DOHH2 (cell line): ENCODE results near the gene GIPC1.
"Not testable (repeated sequence)": the region's sequence is repeated elsewhere in the genome, so short reads cannot be mapped to it uniquely, and the experiment has no call there.

Experiments
- H3F3A ChIP-seq: fragments of 200-600 bp; sonication (generic), shearing (Covaris generic); 2 replicates; pipeline ENCODE4 v1.6.0; 2016; ENCODE audit warnings: antibody characterized with exemption, mild to moderate bottlenecking; ENCODE audit not compliant: control insufficient read depth, insufficient read depth
- H3K27ac ChIP-seq: fragments of 200-600 bp; sonication (generic); 2 replicates; pipeline ENCODE4 v1.5.1; 2014; ENCODE audit warnings: low read depth, mild to moderate bottlenecking, low read length, moderate library complexity
- H3K27me3 ChIP-seq: fragments of 200-600 bp; sonication (generic); 2 replicates; pipeline ENCODE4 v1.6.1; 2014; ENCODE audit warnings: mild to moderate bottlenecking, low read length, mixed read lengths; ENCODE audit not compliant: control insufficient read depth
- H3K36me3 ChIP-seq: fragments of 200-600 bp; sonication (generic); 2 replicates; pipeline ENCODE4 v1.6.1; 2014; ENCODE audit warnings: mild to moderate bottlenecking, low read length, moderate library complexity, mixed read lengths; ENCODE audit not compliant: control insufficient read depth
- H3K4me1 ChIP-seq: fragments of 200-600 bp; sonication (generic); 2 replicates; pipeline ENCODE4 v1.6.1; 2014; ENCODE audit warnings: mild to moderate bottlenecking, low read length, mixed read lengths; ENCODE audit not compliant: control insufficient read depth
- H3K4me2 ChIP-seq: fragments of 200-600 bp; sonication (generic); 2 replicates; pipeline ENCODE4 v1.6.0; 2014; ENCODE audit warnings: mild to moderate bottlenecking, low read length, moderate library complexity
- H3K4me3 ChIP-seq: fragments of 200-600 bp; sonication (generic); 2 replicates; pipeline ENCODE4 v1.5.1; 2014; ENCODE audit warnings: mild to moderate bottlenecking, low read length, mixed read lengths
- H3K79me2 ChIP-seq: fragments of 200-600 bp; sonication (generic); 2 replicates; pipeline ENCODE4 v1.6.1; 2014; ENCODE audit warnings: mild to moderate bottlenecking, low read length, mixed read lengths; ENCODE audit not compliant: control insufficient read depth
- H3K9me2 ChIP-seq: fragments of 200-600 bp; sonication (generic); replicated peaks from 2 replicates; pipeline ENCODE4 v1.6.1; 2014; ENCODE audit warnings: mild to moderate bottlenecking, low read length, mixed read lengths; ENCODE audit not compliant: control insufficient read depth
- H3K9me3 ChIP-seq: fragments of 200-600 bp; sonication (generic); 2 replicates; pipeline ENCODE4 v1.6.1; 2014; ENCODE audit warnings: antibody characterized with exemption, low read length, mixed read lengths; ENCODE audit not compliant: control insufficient read depth, insufficient read depth
- H4K20me1 ChIP-seq: fragments of 200-600 bp; sonication (generic); 2 replicates; pipeline ENCODE4 v1.6.0; 2014; ENCODE audit warnings: low read depth, mild to moderate bottlenecking, antibody characterized with exemption, low read length, moderate library complexity; ENCODE audit not compliant: control insufficient read depth, insufficient read depth
- EZH2phosphoT487 ChIP-seq: fragments of 200-600 bp; sonication (generic); IDR thresholded peaks from 2 replicates; pipeline ENCODE4 v1.6.1; 2017; ENCODE audit warnings: borderline replicate concordance, mild to moderate bottlenecking, antibody characterized with exemption, low read length, moderate library complexity, mixed read lengths
- TF ChIP-seq, protein P1 (sequence below): fragments of 200-600 bp; sonication (generic); IDR thresholded peaks from one replicate; pipeline ENCODE4 v1.5.1; 2014; ENCODE audit warnings: antibody characterized with exemption, mild to moderate bottlenecking, low read depth, low read length; ENCODE audit not compliant: poor library complexity, severe bottlenecking

The GIPC1 gene

DNA sequence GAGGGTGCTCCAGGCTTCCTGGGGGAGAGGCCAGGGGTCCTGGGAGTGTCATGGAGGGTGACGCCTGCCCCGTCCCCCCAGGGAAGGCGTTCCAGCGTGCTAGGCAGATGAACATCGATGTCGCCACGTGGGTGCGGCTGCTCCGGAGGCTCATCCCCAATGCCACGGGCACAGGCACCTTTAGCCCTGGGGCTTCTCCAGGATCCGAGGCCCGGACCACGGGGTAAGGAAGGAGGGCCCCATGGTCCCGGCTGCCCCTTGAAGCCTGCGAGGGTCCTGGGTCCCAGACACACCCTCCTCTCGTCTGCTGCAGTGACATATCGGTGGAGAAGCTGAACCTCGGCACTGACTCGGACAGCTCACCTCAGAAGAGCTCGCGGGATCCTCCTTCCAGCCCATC is 32.2 kb downstream of the GIPC1 start:
- Histone ChIP-seq H3F3A (no peaks in the 10 kb centered on the region), H4K20me1 (no peaks in the 10 kb centered on the region), H3K27me3 (no peaks in the 10 kb centered on the region), H3K36me3 (peaks cover 43% of the 10 kb centered on the region), H3K27ac (no peak overlapping the region), H3K4me2 (no peak overlapping the region), H3K9me3 (no peaks in the 10 kb centered on the region), H3K9me2 (no peaks in the 10 kb centered on the region), H3K79me2 (no peaks in the 10 kb centered on the region), H3K4me3 (no peak overlapping the region), H3K4me1 (no peaks in the 10 kb centered on the region)
- no peak for TF ChIP-seq EZH2phosphoT487
- TF ChIP-seq, protein P1, sequence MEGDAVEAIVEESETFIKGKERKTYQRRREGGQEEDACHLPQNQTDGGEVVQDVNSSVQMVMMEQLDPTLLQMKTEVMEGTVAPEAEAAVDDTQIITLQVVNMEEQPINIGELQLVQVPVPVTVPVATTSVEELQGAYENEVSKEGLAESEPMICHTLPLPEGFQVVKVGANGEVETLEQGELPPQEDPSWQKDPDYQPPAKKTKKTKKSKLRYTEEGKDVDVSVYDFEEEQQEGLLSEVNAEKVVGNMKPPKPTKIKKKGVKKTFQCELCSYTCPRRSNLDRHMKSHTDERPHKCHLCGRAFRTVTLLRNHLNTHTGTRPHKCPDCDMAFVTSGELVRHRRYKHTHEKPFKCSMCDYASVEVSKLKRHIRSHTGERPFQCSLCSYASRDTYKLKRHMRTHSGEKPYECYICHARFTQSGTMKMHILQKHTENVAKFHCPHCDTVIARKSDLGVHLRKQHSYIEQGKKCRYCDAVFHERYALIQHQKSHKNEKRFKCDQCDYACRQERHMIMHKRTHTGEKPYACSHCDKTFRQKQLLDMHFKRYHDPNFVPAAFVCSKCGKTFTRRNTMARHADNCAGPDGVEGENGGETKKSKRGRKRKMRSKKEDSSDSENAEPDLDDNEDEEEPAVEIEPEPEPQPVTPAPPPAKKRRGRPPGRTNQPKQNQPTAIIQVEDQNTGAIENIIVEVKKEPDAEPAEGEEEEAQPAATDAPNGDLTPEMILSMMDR = no peak

DNA sequence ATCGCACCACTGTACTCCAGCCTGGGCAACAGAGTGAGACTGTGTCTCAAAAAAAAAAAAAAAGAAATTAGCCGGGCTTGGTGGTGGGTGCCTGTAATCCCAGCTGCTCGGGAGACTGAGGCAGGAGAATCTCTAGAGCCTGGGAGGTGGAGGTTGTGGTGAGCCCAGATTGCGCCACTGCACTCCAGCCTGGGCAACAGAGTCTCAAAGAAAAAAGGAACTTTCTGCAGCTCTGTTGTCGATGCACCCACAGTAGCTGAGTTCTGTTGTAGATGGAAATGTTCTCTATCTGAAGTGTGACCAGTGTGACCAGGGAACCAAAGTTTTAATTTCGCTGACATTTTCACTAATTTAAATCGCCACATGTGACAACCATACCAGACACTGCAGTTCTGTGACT is 33.5 kb downstream of the GIPC1 start:
- H3K27ac ChIP-seq, H3K4me2 ChIP-seq, H3K27me3 ChIP-seq, H3K9me2 ChIP-seq, H3K9me3 ChIP-seq, H3F3A ChIP-seq, H3K79me2 ChIP-seq, H3K4me1 ChIP-seq, H4K20me1 ChIP-seq, H3K4me3 ChIP-seq: not testable (repeated sequence)
- H3K36me3 ChIP-seq = peaks cover 41% of the 10 kb centered on the region

DNA sequence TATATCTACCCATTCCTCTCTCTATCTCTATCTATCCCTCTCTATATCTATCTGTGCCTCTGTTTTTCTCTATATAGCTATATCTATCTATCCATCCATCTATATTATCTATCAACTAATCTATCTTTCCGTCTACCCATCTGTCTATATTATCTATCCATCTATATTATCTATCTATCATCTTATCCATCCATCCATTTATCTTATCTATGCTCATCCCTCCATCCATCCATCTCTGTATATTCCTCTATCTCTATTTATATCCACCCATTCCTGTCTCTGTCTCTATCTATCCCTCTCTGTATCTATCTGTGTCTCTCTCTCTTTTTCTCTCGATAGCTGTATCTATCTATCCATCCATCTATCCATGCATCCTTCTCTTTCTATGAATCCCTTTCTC is 35.0 kb downstream of the GIPC1 start:
- H3K27ac ChIP-seq = no peak overlapping the region
- H3K9me3 ChIP-seq = no peaks in the 10 kb centered on the region
- H3K27me3 ChIP-seq = no peaks in the 10 kb centered on the region
- H4K20me1 ChIP-seq = no peaks in the 10 kb centered on the region
- H3K9me2 ChIP-seq = no peaks in the 10 kb centered on the region
- H3K79me2 ChIP-seq = no peaks in the 10 kb centered on the region
- no peak for TF ChIP-seq EZH2phosphoT487
- TF ChIP-seq, protein P1 = no peak
- H3K4me1 ChIP-seq = no peaks in the 10 kb centered on the region
- H3K36me3 ChIP-seq = peaks cover 48% of the 10 kb centered on the region
- no peak overlapping the region for H3K4me2 ChIP-seq
- no peaks in the 10 kb centered on the region for H3F3A ChIP-seq
- H3K4me3 ChIP-seq = no peak overlapping the region

DNA sequence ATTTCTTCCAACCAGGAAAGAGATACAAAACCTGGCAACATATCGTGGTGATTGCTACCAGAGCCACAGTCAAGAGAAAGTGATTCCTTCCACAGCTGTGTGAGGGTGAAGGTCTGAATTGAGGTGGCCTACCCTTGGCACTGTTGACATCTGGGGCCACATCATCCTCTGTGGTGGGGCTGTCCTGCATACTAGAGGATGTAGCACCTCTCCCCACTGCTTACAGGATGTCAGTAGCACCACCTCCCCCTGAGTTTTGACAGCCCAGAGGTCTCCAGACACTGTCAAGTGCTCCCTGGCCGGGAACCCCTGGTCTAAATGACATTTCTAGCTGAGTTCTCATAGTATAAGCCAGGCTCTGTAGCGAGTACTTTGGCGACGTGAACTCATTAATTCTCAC is 36.2 kb downstream of the GIPC1 start:
- H3K36me3 ChIP-seq = peaks cover 44% of the 10 kb centered on the region
- H3K4me1 ChIP-seq = no peaks in the 10 kb centered on the region
- no peaks in the 10 kb centered on the region for H4K20me1 ChIP-seq
- TF ChIP-seq, protein P1 = no peak
- TF ChIP-seq EZH2phosphoT487 = no peak
- H3K4me3 ChIP-seq = no peak overlapping the region
- H3K79me2 ChIP-seq = no peaks in the 10 kb centered on the region
- H3K27ac ChIP-seq = no peak overlapping the region
- H3K27me3 ChIP-seq = no peaks in the 10 kb centered on the region
- no peaks in the 10 kb centered on the region for H3K9me2 ChIP-seq
- H3K9me3 ChIP-seq = no peaks in the 10 kb centered on the region
- no peaks in the 10 kb centered on the region for H3F3A ChIP-seq
- H3K4me2 ChIP-seq = no peak overlapping the region

DNA sequence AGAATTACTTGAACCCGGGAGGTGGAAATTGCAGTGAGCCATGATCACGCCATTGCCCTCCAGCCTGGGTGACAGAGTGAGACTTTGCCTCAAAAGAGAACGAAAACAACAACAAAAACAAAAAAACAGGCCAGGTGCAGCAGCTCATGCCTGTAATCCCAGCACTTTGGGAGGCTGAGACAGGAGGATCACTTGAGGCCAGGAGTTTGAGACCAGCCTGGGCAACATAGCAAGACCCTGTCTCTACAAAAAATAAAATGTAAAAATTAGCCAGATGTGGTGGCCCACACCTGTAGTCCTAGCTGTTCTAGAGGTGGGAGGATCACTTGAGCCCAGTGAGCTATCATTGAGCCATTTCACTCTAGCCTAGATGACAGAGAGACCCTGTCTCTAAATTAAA is 43.6 kb downstream of the GIPC1 start:
- not testable (repeated sequence) for H3K27ac ChIP-seq, H3K9me2 ChIP-seq, H3F3A ChIP-seq, H3K79me2 ChIP-seq, H3K27me3 ChIP-seq, H4K20me1 ChIP-seq, H3K9me3 ChIP-seq, H3K4me3 ChIP-seq, H3K4me2 ChIP-seq, H3K4me1 ChIP-seq
- peaks cover 58% of the 10 kb centered on the region for H3K36me3 ChIP-seq
